ENCODE data around the gene SLC10A3. TPM values are rescaled to one million over a fixed set of nuclear protein-coding genes. Genes with fewer than 3 reads are reported as not detected.

Gene SLC10A3
- total RNA-seq (10 to 100 TPM in 3 of 4 donors, 1 to 10 TPM in 1; 7.2 to 15.7 (median 13.8) TPM), polyA plus RNA-seq (10 to 100 TPM; 16.3 to 39.8 (median 32.2) TPM)
- long read RNA-seq, donor 1, transcript SLC10A3-201 (2 exons, 2,161 nt) = major isoform, 30 of 41 reads
- long read RNA-seq, donor 1, partial matches to known transcripts = 5 of 41 reads
- long read RNA-seq, donor 1, other reads (novel, unspliced or antisense) = 4 of 41 reads
- long read RNA-seq, donor 2, transcript SLC10A3-201 (2 exons, 2,161 nt) = major isoform, 61 of 81 reads
- long read RNA-seq, donor 2, partial matches to known transcripts = 14 of 81 reads
- long read RNA-seq, donor 2, other reads (novel, unspliced or antisense) = 3 of 81 reads

GRCh38 chrX:154490414-154491083 lies at the start of gene SLC10A3:
TSS of gene SLC10A3 (minus strand) at chrX:154490629. CDS start at chrX:154488940, 1,689 bp downstream.
- no peak for TF ChIP-seq CTCF (IDR thresholded peaks at IDR 0.05)
- DNase-seq (peak; percentile 93 to 96), ATAC-seq (peak; percentile 90 to 93 (median 92))
- 0 to 31% (median 0%) methylated on average over 8 to 62 of the region's 71 CpGs for WGBS, 3 donors
- Histone ChIP-seq H3K27me3 (ENCODE audit: insufficient read depth in 3 of 3, low read length in 2 of 3) (no peaks in the 10 kb centered on the region), H3K4me3 (peak within 1 kb of the TSS; percentile 67), H3K27ac (peak within 1 kb of the TSS; percentile 93), H3K36me3 (ENCODE audit: insufficient read depth in 1 of 2, low read depth in 1 of 2) (peaks cover 0 to 8% of the 10 kb centered on the region in 2 donors), H3K9me3 (no peaks in the 10 kb centered on the region), H3K4me1 (no peaks in the 10 kb centered on the region)
- intact Hi-C loops (cut with DNase I) = no loop called here

- intact Hi-C loops (cut with DNase I) = no loop called here
- Histone ChIP-seq H3K4me3 (no peak overlapping the region), H3K27me3 (ENCODE audit: insufficient read depth in 3 of 3, low read length in 2 of 3) (no peaks in the 10 kb centered on the region), H3K27ac (no peak overlapping the region), H3K4me1 (peaks cover 11% of the 10 kb centered on the region), H3K9me3 (no peaks in the 10 kb centered on the region), H3K36me3 (ENCODE audit: insufficient read depth in 1 of 2, low read depth in 1 of 2) (peaks cover 0 to 2% of the 10 kb centered on the region in 2 donors)
- 76 to 85% (median 84%) methylated on average over 8 of the region's 8 CpGs for WGBS, 3 donors
- no peak for ATAC-seq
- TF ChIP-seq CTCF (IDR thresholded peaks at IDR 0.05) = no peak
- DNase-seq = no peak
These were observed 48.6 kb upstream of the SLC10A3 start for GRCh38 chrX:154539077-154539476.

GRCh38 chrX:154535892-154536291 lies 45.5 kb upstream of the SLC10A3 start:
- no peaks in the 10 kb centered on the region for H3K4me1 ChIP-seq
- H3K27me3 ChIP-seq (ENCODE audit: insufficient read depth in 3 of 3, low read length in 2 of 3) = no peaks in the 10 kb centered on the region
- no peak overlapping the region for H3K4me3 ChIP-seq
- WGBS, 3 donors = 85 to 86% (median 85%) methylated on average over 6 to 9 of the region's 9 CpGs
- H3K9me3 ChIP-seq = no peaks in the 10 kb centered on the region
- DNase-seq = no peak
- H3K36me3 ChIP-seq (ENCODE audit: insufficient read depth in 1 of 2, low read depth in 1 of 2) = peaks cover 0 to 25% of the 10 kb centered on the region in 2 donors
- ATAC-seq = no peak
- intact Hi-C loops (cut with DNase I) = loop anchor here in 1 of 2 donors (2.0 kb wide), 2 partner anchors 161 to 1577 kb away; partner anchors contain the start of gene FLNA
- no peak for TF ChIP-seq CTCF (IDR thresholded peaks at IDR 0.05)
- H3K27ac ChIP-seq = no peak overlapping the region

- H3K27ac ChIP-seq = no peak overlapping the region
- ATAC-seq = peak; percentile 96 to 98 (median 96)
- H3K4me1 ChIP-seq = no peaks in the 10 kb centered on the region
- no peaks in the 10 kb centered on the region for H3K27me3 ChIP-seq (ENCODE audit: insufficient read depth in 3 of 3, low read length in 2 of 3)
- WGBS, 3 donors = 17 to 21% (median 21%) methylated on average over 25 to 34 of the region's 34 CpGs
- DNase-seq = peak; percentile 89 to 95
- intact Hi-C loops (cut with DNase I) = loop anchor here (2.0 to 5.0 kb wide), 5 partner anchors 117 to 1576 kb away; partner anchors contain the start of gene FLNA (in 1 of the 2)
- peak; percentile 99 for TF ChIP-seq CTCF (IDR thresholded peaks at IDR 0.05)
- no peaks in the 10 kb centered on the region for H3K9me3 ChIP-seq
- H3K36me3 ChIP-seq (ENCODE audit: insufficient read depth in 1 of 2, low read depth in 1 of 2) = peaks cover 0 to 25% of the 10 kb centered on the region in 2 donors
- H3K4me3 ChIP-seq = no peak overlapping the region
These were observed 44.3 kb upstream of the SLC10A3 start for GRCh38 chrX:154534526-154535322.

All from psoas muscle (tissue), 8 donors.